IMR-90 (cell line): ENCODE data around the gene MB21D2. TPM values are rescaled to one million over a fixed set of nuclear protein-coding genes. Genes with fewer than 3 reads are reported as not detected.

Experiments used
- ATAC-seq: fragments of 200-7000 bp; cut with Tn5 transposase; 2 replicates; pipeline ENCODE4 v1.9.1; 2020; ENCODE audit warnings: low read depth, mild to moderate bottlenecking, moderate library complexity
- BruUV-seq: library from RNA; stranded (reverse); fragments of 400-500 nt; replicated peaks from 2 replicates; lab custom pipeline; 2021; lab: Mats Ljungman, UMichigan
- CTCF ChIA-PET: fragments of 300-600 bp; formaldehyde crosslinking; extraction: SDS; loops from one replicate; lab custom pipeline; 2021; ENCODE audit warnings: antibody characterized with exemption; lab: Yijun Ruan, JAX
- POLR2A ChIA-PET: fragments of 300-600 bp; sonication (Branson Sonifier 250); formaldehyde crosslinking; loops from one replicate; lab custom pipeline; 2022; ENCODE audit warnings: antibody characterized with exemption; ENCODE audit not compliant: unreplicated experiment; lab: Charles Lee
- DNase-seq: peaks from one replicate; pipeline ENCODE4 v3.0.0; 2013
- H2AFZ ChIP-seq: replicated peaks from 2 replicates; pipeline ENCODE3; 2013; ENCODE audit warnings: low read length, mild to moderate bottlenecking; ENCODE audit not compliant: poor library complexity
- H2AK5ac ChIP-seq: 2 replicates; pipeline ENCODE4 v1.6.1; 2013; ENCODE audit warnings: low read depth, low read length, inconsistent platforms
- H2AK9ac ChIP-seq: replicated peaks from 2 replicates; pipeline ENCODE3; 2013; ENCODE audit warnings: mild to moderate bottlenecking, low read depth, low read length, moderate library complexity; ENCODE audit not compliant: poor library complexity
- H2BK120ac ChIP-seq: 2 replicates; pipeline ENCODE4 v1.6.1; 2013; ENCODE audit warnings: low read depth, low read length, inconsistent platforms
- H2BK15ac ChIP-seq: 3 replicates; pipeline ENCODE4 v1.6.1; 2013; ENCODE audit warnings: low read depth, low read length, inconsistent platforms
- H2BK20ac ChIP-seq: 2 replicates; pipeline ENCODE4 v1.6.1; 2013; ENCODE audit warnings: low read depth, mild to moderate bottlenecking, inconsistent platforms, low read length, moderate library complexity
- H2BK5ac ChIP-seq: 2 replicates; pipeline ENCODE4 v1.6.1; 2013; ENCODE audit warnings: mild to moderate bottlenecking, low read depth, low read length, inconsistent platforms; ENCODE audit not compliant: poor library complexity, severe bottlenecking
- H3K14ac ChIP-seq: replicated peaks from 2 replicates; pipeline ENCODE4 v1.6.1; 2013; ENCODE audit warnings: low read depth, low read length, inconsistent platforms
- H3K18ac ChIP-seq: 2 replicates; pipeline ENCODE4 v1.6.1; 2013; ENCODE audit warnings: low read depth, low read length, control low read depth
- H3K23ac ChIP-seq: 2 replicates; pipeline ENCODE4 v1.6.1; 2013; ENCODE audit warnings: low read depth, low read length, inconsistent platforms
- H3K27ac ChIP-seq: 2 replicates; pipeline ENCODE4 v1.5.1; 2013; ENCODE audit warnings: mild to moderate bottlenecking, control low read depth, low read length; ENCODE audit not compliant: insufficient read depth
- H3K27me3 ChIP-seq: 2 replicates; pipeline ENCODE4 v1.6.1; 2013; ENCODE audit warnings: low read length; ENCODE audit not compliant: control insufficient read depth, insufficient read depth
- H3K36me3 ChIP-seq: 2 replicates; pipeline ENCODE4 v1.6.1; 2013; ENCODE audit warnings: low read length, mixed read lengths; ENCODE audit not compliant: control insufficient read depth, insufficient read depth
- H3K4ac ChIP-seq: 2 replicates; pipeline ENCODE4 v1.6.1; 2013; ENCODE audit warnings: low read depth, low read length, inconsistent platforms
- H3K4me1 ChIP-seq: 2 replicates; pipeline ENCODE4 v1.6.1; 2013; ENCODE audit warnings: low read length, mixed read lengths; ENCODE audit not compliant: control insufficient read depth, insufficient read depth
- H3K4me2 ChIP-seq: 2 replicates; pipeline ENCODE4 v1.6.1; 2013; ENCODE audit warnings: low read depth, mild to moderate bottlenecking, control low read depth, low read length, moderate library complexity
- H3K4me3 ChIP-seq: 2 replicates; pipeline ENCODE4 v1.5.1; 2013; ENCODE audit warnings: low read depth, mild to moderate bottlenecking, control low read depth, low read length, moderate library complexity; ENCODE audit not compliant: insufficient read depth
- H3K56ac ChIP-seq: 2 replicates; pipeline ENCODE4 v1.6.1; 2013; ENCODE audit warnings: low read length, inconsistent platforms; ENCODE audit not compliant: insufficient read depth; ENCODE audit errors: extremely low read depth
- H3K79me1 ChIP-seq, 2 experiments: 2 replicates each; pipeline ENCODE4 v1.6.1; 2013; ENCODE audit warnings: low read length in 2 of 2, inconsistent platforms in 1 of 2, low read depth in 1 of 2
- H3K9ac ChIP-seq: 2 replicates; pipeline ENCODE4 v1.6.1; 2013; ENCODE audit warnings: low read depth, low read length, control low read depth
- H3K9me1 ChIP-seq: 2 replicates; pipeline ENCODE4 v1.6.1; 2013; ENCODE audit warnings: low read length, inconsistent platforms; ENCODE audit not compliant: insufficient read depth
- H3K9me3 ChIP-seq: 2 replicates; pipeline ENCODE4 v1.6.1; 2013; ENCODE audit warnings: low read length; ENCODE audit not compliant: control insufficient read depth, insufficient read depth
- H4K20me1 ChIP-seq: 2 replicates; pipeline ENCODE4 v1.6.1; 2013; ENCODE audit warnings: low read length, inconsistent platforms; ENCODE audit not compliant: insufficient read depth
- H4K5ac ChIP-seq: 2 replicates; pipeline ENCODE4 v1.6.1; 2013; ENCODE audit warnings: mild to moderate bottlenecking, low read depth, low read length, control low read depth
- H4K8ac ChIP-seq, 2 experiments: 2 replicates each; pipeline ENCODE4 v1.6.1; 2013; ENCODE audit warnings: low read depth in 2 of 2, low read length in 2 of 2, control low read depth in 1 of 2, inconsistent platforms in 1 of 2
- H4K91ac ChIP-seq: 2 replicates; pipeline ENCODE4 v1.6.1; 2013; ENCODE audit warnings: low read depth, low read length, inconsistent platforms; ENCODE audit not compliant: insufficient read depth
- CTCF ChIP-seq: conservative IDR thresholded peaks from 2 replicates; pipeline ENCODE4 v1.5.1; 2012; ENCODE audit warnings: mild to moderate bottlenecking, low read depth, low read length, improper control_type of control experiment
- ELK1 ChIP-seq: fragments of 150-350 bp; IDR thresholded peaks from 2 replicates; pipeline ENCODE4 v1.6.1; 2016; ENCODE audit warnings: low read depth, mild to moderate bottlenecking, low read length, moderate library complexity, borderline replicate concordance
- MAFK ChIP-seq: IDR thresholded peaks from 2 replicates; pipeline ENCODE4 v1.6.1; 2012; ENCODE audit warnings: low read depth, low read length, improper control_type of control experiment
- MAZ ChIP-seq: IDR thresholded peaks from 2 replicates; pipeline ENCODE4 v1.6.1; 2012; ENCODE audit warnings: low read depth, mild to moderate bottlenecking, low read length, improper control_type of control experiment, moderate library complexity, borderline replicate concordance
- MXI1 ChIP-seq: IDR thresholded peaks from 2 replicates; pipeline ENCODE4 v1.6.1; 2012; ENCODE audit warnings: low read depth, mild to moderate bottlenecking, low read length, moderate library complexity, borderline replicate concordance
- POLR2A ChIP-seq: IDR thresholded peaks from 2 replicates; pipeline ENCODE4 v1.6.1; 2012; ENCODE audit warnings: mild to moderate bottlenecking, low read depth, low read length
- RAD21 ChIP-seq: IDR thresholded peaks from 2 replicates; pipeline ENCODE4 v1.6.1; 2012; ENCODE audit warnings: low read length, improper control_type of control experiment
- RCOR1 ChIP-seq: IDR thresholded peaks from 2 replicates; pipeline ENCODE4 v1.6.1; 2012; ENCODE audit warnings: mild to moderate bottlenecking, low read length, improper control_type of control experiment; ENCODE audit not compliant: insufficient replicate concordance
- RFX5 ChIP-seq: IDR thresholded peaks from 2 replicates; pipeline ENCODE4 v1.8.0; 2012; ENCODE audit warnings: low read depth, mild to moderate bottlenecking, low read length, moderate library complexity
- SMC3 ChIP-seq: fragments of 150-350 bp; IDR thresholded peaks from 2 replicates; pipeline ENCODE4 v1.6.1; 2016; ENCODE audit warnings: low read depth, mild to moderate bottlenecking, antibody characterized with exemption, low read length, moderate library complexity
- USF2 ChIP-seq: fragments of 150-350 bp; IDR thresholded peaks from 2 replicates; pipeline ENCODE4 v1.6.1; 2017; ENCODE audit warnings: mild to moderate bottlenecking, antibody characterized with exemption, low read length, low read depth
- WGBS, 2 experiments: methylation state at CpG; one replicate each; pipeline versions ENCODE4 v1.1.5 to v1.1.7; 2013; ENCODE audit warnings: missing lambda C conversion rate in 2 of 2; ENCODE audit not compliant: insufficient read length in 1 of 2; ENCODE audit errors: extremely low coverage in 2 of 2; 5-methylcytosine and 5-hydroxymethylcytosine counted together
- dilution Hi-C: fragments of 300-500 bp; cut with HindIII; formaldehyde crosslinking; loops from one replicate; pipeline ENCODE4 v1.14.3; 2018; ENCODE audit warnings: low sequenced_read_pairs; ENCODE audit not compliant: unreplicated experiment
- in situ Hi-C: fragments of 300-500 bp; cut with MboI; formaldehyde crosslinking; loops from 3 replicates; pipeline ENCODE4 v1.14.3; 2019; ENCODE audit warnings: low sequenced_read_pairs, inconsistent platforms, mixed read lengths
- intact Hi-C: fragments of 100-400 bp; cut with micrococcal nuclease; formaldehyde crosslinking; loops from 2 replicates; pipeline ENCODE4 v1.10.0; 2022
- polyA plus RNA-seq, 3 experiments: library from polyadenylated mRNA; depleted of rRNA; stranded (reverse); fragments of >200 nt; gene quantifications; 2 replicates each; pipeline ENCODE4 v1.2.3, GENCODE V29; 2012; ENCODE audit warnings: low replicate concordance in 1 of 3
- total RNA-seq: library from RNA; depleted of rRNA; stranded (reverse); fragments of >200 nt; gene quantifications from 2 replicates; pipeline ENCODE4 v1.2.3, GENCODE V29; 2012

MB21D2 gene
- total and polyA plus RNA-seq, 2 of the 4 experiments (the other 2 are of a cell fraction): 13.6 to 44.8 TPM

- Histone ChIP-seq H3K56ac (no peak overlapping the region), H3K4me3 (no peak overlapping the region), H4K20me1 (peaks cover 24% of the 10 kb centered on the region; the same call in 1 of the 2 replicates), H3K27me3 (no peaks in the 10 kb centered on the region), H2BK20ac (no peak overlapping the region), H2AK5ac (peak overlapping the region; percentile 74; the same call in 1 of the 2 replicates), H2AK9ac (no peak overlapping the region), H3K14ac (no peak overlapping the region; the same call in 1 of the 2 replicates), H3K27ac (no peak overlapping the region), H2BK120ac (peak overlapping the region; percentile 36; the same call in 1 of the 2 replicates), H3K4ac (peak overlapping the region; percentile 55), H3K4me1 (peaks cover 28% of the 10 kb centered on the region), H3K18ac (peak overlapping the region; percentile 37; the same call in 1 of the 2 replicates), H3K36me3 (no peaks in the 10 kb centered on the region), H4K5ac (no peak overlapping the region), H4K8ac (no peak overlapping the region), H2BK5ac (peak overlapping the region; percentile 28), H3K4me2 (no peak overlapping the region), H3K23ac (0 out of 2 replicates have a peak overlapping the region, but pooled peaks have one; percentile 2), H3K9me3 (no peaks in the 10 kb centered on the region), H3K9ac (no peak overlapping the region), H3K9me1 (peaks cover 26% of the 10 kb centered on the region), H2BK15ac (no peak overlapping the region), H4K91ac (peak overlapping the region; percentile 50), H2AFZ (no peak overlapping the region), H3K79me1 (peaks cover 55 to 79% of the 10 kb centered on the region in 2 experiments)
- DNase-seq (no peak), ATAC-seq (no peak)
- in situ Hi-C loops: no loop called here
- no TSS peak for BruUV-seq
- POLR2A ChIA-PET: no interaction called here
- intact Hi-C loops: no loop called here
- TF ChIP-seq USF2 (no peak), CTCF (no peak), MXI1 (no peak), MAZ (no peak), RAD21 (no peak), ELK1 (no peak), SMC3 (no peak), MAFK (no peak), POLR2A (no peak), RCOR1 (no peak), RFX5 (no peak)
- CTCF ChIA-PET: no interaction called here
- dilution Hi-C loops: no loop called here
- no CpG with 5 or more reads among the region's 4 CpGs for WGBS, 2 experiments
Measured at GRCh38 chr3:192845526-192845855, 72.2 kb downstream of the MB21D2 start.
